ENCODE measurements around the gene ZNF385D. TPM values are rescaled to one million over a fixed set of nuclear protein-coding genes. Genes with fewer than 3 reads are reported as not detected.

The ZNF385D gene
- total RNA-seq = not detected

- intact Hi-C loops (cut with micrococcal nuclease) = no loop called here
- H3K27me3 Mint-ChIP-seq (ENCODE audit: low read depth) = peaks cover 18% of the 10 kb centered on the region
- no peaks in the 10 kb centered on the region for H3K36me3 Mint-ChIP-seq (ENCODE audit: low read depth)
- H3K9me3 Mint-ChIP-seq = peaks cover 4% of the 10 kb centered on the region
- no peak within 1 kb of the TSS for H3K27ac Mint-ChIP-seq
- no peaks in the 10 kb centered on the region for H3K4me1 Mint-ChIP-seq (ENCODE audit: low read depth)
- DNase-seq = no peak
- CTCF ChIA-PET = no interaction called here
- H3K4me3 Mint-ChIP-seq = no peak within 1 kb of the TSS
Observed at GRCh38 chr3:21750831-21751391, at the start of gene ZNF385D. TSS of gene ZNF385D (minus strand) at chr3:21751210. CDS start at chr3:21750916, 294 bp downstream.

GRCh38 chr3:21798356-21799088 lies 47.5 kb upstream of the ZNF385D start:
- CTCF ChIA-PET = no interaction called here

GRCh38 chr3:21795921-21796320 lies 44.9 kb upstream of the ZNF385D start:
- no peak overlapping the region for H3K27ac Mint-ChIP-seq
- H3K4me1 Mint-ChIP-seq (ENCODE audit: low read depth) = no peaks in the 10 kb centered on the region
- H3K27me3 Mint-ChIP-seq (ENCODE audit: low read depth) = no peaks in the 10 kb centered on the region
- peaks cover 5% of the 10 kb centered on the region for H3K9me3 Mint-ChIP-seq
- H3K4me3 Mint-ChIP-seq = no peak overlapping the region
- CTCF ChIA-PET = no interaction called here
- no peak for DNase-seq
- no peaks in the 10 kb centered on the region for H3K36me3 Mint-ChIP-seq (ENCODE audit: low read depth)
- intact Hi-C loops (cut with micrococcal nuclease) = no loop called here

More at GRCh38 chr3:21798356-21799088, 47.5 kb upstream of the ZNF385D start:
- no peaks in the 10 kb centered on the region for H3K27me3 Mint-ChIP-seq (ENCODE audit: low read depth)
- peaks cover 9% of the 10 kb centered on the region for H3K9me3 Mint-ChIP-seq
- intact Hi-C loops (cut with micrococcal nuclease) = no loop called here
- DNase-seq = no peak
- H3K4me1 Mint-ChIP-seq (ENCODE audit: low read depth) = no peaks in the 10 kb centered on the region
- no peak overlapping the region for H3K4me3 Mint-ChIP-seq
- H3K27ac Mint-ChIP-seq = no peak overlapping the region
- no peaks in the 10 kb centered on the region for H3K36me3 Mint-ChIP-seq (ENCODE audit: low read depth)

GRCh38 chr3:21795152-21795837 lies 44.3 kb upstream of the ZNF385D start:
- CTCF ChIA-PET = no interaction called here
- intact Hi-C loops (cut with micrococcal nuclease) = no loop called here
- Mint-ChIP-seq H3K36me3 (ENCODE audit: low read depth) (no peaks in the 10 kb centered on the region), H3K4me3 (no peak overlapping the region), H3K27me3 (ENCODE audit: low read depth) (no peaks in the 10 kb centered on the region), H3K4me1 (ENCODE audit: low read depth) (no peaks in the 10 kb centered on the region), H3K27ac (no peak overlapping the region), H3K9me3 (peaks cover 5% of the 10 kb centered on the region)
- DNase-seq = no peak

- H3K9me3 Mint-ChIP-seq = peaks cover 2% of the 10 kb centered on the region
- no peak for DNase-seq
- intact Hi-C loops (cut with micrococcal nuclease) = no loop called here
- no peaks in the 10 kb centered on the region for H3K4me1 Mint-ChIP-seq (ENCODE audit: low read depth)
- no peaks in the 10 kb centered on the region for H3K36me3 Mint-ChIP-seq (ENCODE audit: low read depth)
- no peaks in the 10 kb centered on the region for H3K27me3 Mint-ChIP-seq (ENCODE audit: low read depth)
- H3K4me3 Mint-ChIP-seq = no peak overlapping the region
- H3K27ac Mint-ChIP-seq = no peak overlapping the region
- CTCF ChIA-PET = no interaction called here
Observed at GRCh38 chr3:21794291-21794690, 43.3 kb upstream of the ZNF385D start.

GRCh38 chr3:21792176-21792575 lies 41.2 kb upstream of the ZNF385D start:
- Mint-ChIP-seq H3K27ac (no peak overlapping the region), H3K36me3 (ENCODE audit: low read depth) (no peaks in the 10 kb centered on the region), H3K4me1 (ENCODE audit: low read depth) (no peaks in the 10 kb centered on the region), H3K9me3 (no peaks in the 10 kb centered on the region), H3K4me3 (no peak overlapping the region), H3K27me3 (ENCODE audit: low read depth) (no peaks in the 10 kb centered on the region)
- intact Hi-C loops (cut with micrococcal nuclease) = no loop called here
- CTCF ChIA-PET = no interaction called here
- DNase-seq = no peak

GRCh38 chr3:21791356-21791755 lies 40.3 kb upstream of the ZNF385D start:
- Mint-ChIP-seq H3K27ac (no peak overlapping the region), H3K9me3 (no peaks in the 10 kb centered on the region), H3K36me3 (ENCODE audit: low read depth) (no peaks in the 10 kb centered on the region), H3K4me1 (ENCODE audit: low read depth) (no peaks in the 10 kb centered on the region), H3K4me3 (no peak overlapping the region), H3K27me3 (ENCODE audit: low read depth) (no peaks in the 10 kb centered on the region)
- no peak for DNase-seq
- CTCF ChIA-PET = no interaction called here
- intact Hi-C loops (cut with micrococcal nuclease) = no loop called here

- CTCF ChIA-PET = no interaction called here
- H3K4me3 Mint-ChIP-seq = no peak overlapping the region
- DNase-seq = no peak
- H3K4me1 Mint-ChIP-seq (ENCODE audit: low read depth) = no peaks in the 10 kb centered on the region
- H3K9me3 Mint-ChIP-seq = no peaks in the 10 kb centered on the region
- no peaks in the 10 kb centered on the region for H3K36me3 Mint-ChIP-seq (ENCODE audit: low read depth)
- H3K27ac Mint-ChIP-seq = no peak overlapping the region
- no peaks in the 10 kb centered on the region for H3K27me3 Mint-ChIP-seq (ENCODE audit: low read depth)
- intact Hi-C loops (cut with micrococcal nuclease) = no loop called here
Observed at GRCh38 chr3:21790466-21790865, 39.5 kb upstream of the ZNF385D start.

- Mint-ChIP-seq H3K27me3 (ENCODE audit: low read depth) (no peaks in the 10 kb centered on the region), H3K4me3 (no peak overlapping the region)
- CTCF ChIA-PET = no interaction called here
Observed at GRCh38 chr3:21789730-21790129, 38.7 kb upstream of the ZNF385D start.

GRCh38 chr3:21786438-21786797 lies 35.4 kb upstream of the ZNF385D start:
- no peak for DNase-seq
- CTCF ChIA-PET = no interaction called here
- H3K27ac Mint-ChIP-seq = no peak overlapping the region
- no peaks in the 10 kb centered on the region for H3K27me3 Mint-ChIP-seq (ENCODE audit: low read depth)
- intact Hi-C loops (cut with micrococcal nuclease) = no loop called here
- H3K4me3 Mint-ChIP-seq = no peak overlapping the region
- no peaks in the 10 kb centered on the region for H3K9me3 Mint-ChIP-seq
- H3K4me1 Mint-ChIP-seq (ENCODE audit: low read depth) = no peaks in the 10 kb centered on the region
- no peaks in the 10 kb centered on the region for H3K36me3 Mint-ChIP-seq (ENCODE audit: low read depth)

More at GRCh38 chr3:21789730-21790129, 38.7 kb upstream of the ZNF385D start:
- Mint-ChIP-seq H3K36me3 (ENCODE audit: low read depth) (no peaks in the 10 kb centered on the region), H3K4me1 (ENCODE audit: low read depth) (no peaks in the 10 kb centered on the region), H3K9me3 (no peaks in the 10 kb centered on the region), H3K27ac (no peak overlapping the region)
- intact Hi-C loops (cut with micrococcal nuclease) = no loop called here
- no peak for DNase-seq

GRCh38 chr3:21785765-21786437 lies 34.9 kb upstream of the ZNF385D start:
- H3K36me3 Mint-ChIP-seq (ENCODE audit: low read depth) = no peaks in the 10 kb centered on the region
- DNase-seq = no peak
- no peaks in the 10 kb centered on the region for H3K4me1 Mint-ChIP-seq (ENCODE audit: low read depth)
- CTCF ChIA-PET = no interaction called here
- no peaks in the 10 kb centered on the region for H3K27me3 Mint-ChIP-seq (ENCODE audit: low read depth)
- intact Hi-C loops (cut with micrococcal nuclease) = no loop called here
- H3K9me3 Mint-ChIP-seq = no peaks in the 10 kb centered on the region
- no peak overlapping the region for H3K27ac Mint-ChIP-seq
- H3K4me3 Mint-ChIP-seq = no peak overlapping the region

- CTCF ChIA-PET = no interaction called here
- DNase-seq = no peak
- Mint-ChIP-seq H3K27me3 (ENCODE audit: low read depth) (no peaks in the 10 kb centered on the region), H3K4me3 (no peak overlapping the region), H3K36me3 (ENCODE audit: low read depth) (no peaks in the 10 kb centered on the region), H3K27ac (no peak overlapping the region), H3K9me3 (peaks cover 6% of the 10 kb centered on the region), H3K4me1 (ENCODE audit: low read depth) (no peaks in the 10 kb centered on the region)
- intact Hi-C loops (cut with micrococcal nuclease) = no loop called here
Observed at GRCh38 chr3:21783839-21784238, 32.8 kb upstream of the ZNF385D start.
